Mammary epithelial cell (primary cell): ENCODE data around the gene C3orf20.

Experiments
- CTCF ChIP-seq, 2 donors: IDR thresholded peaks in 1 of 2; conservative IDR thresholded peaks in 1 of 2; 2 replicates each; pipeline ENCODE4 v1.5.1; 2011 to 2012; ENCODE audit warnings: inconsistent platforms in 2 of 2, low read length in 2 of 2, mild to moderate bottlenecking in 2 of 2, control low read depth in 1 of 2, low read depth in 1 of 2; ENCODE audit not compliant: insufficient read depth in 1 of 2; ENCODE audit errors: extremely low read depth in 1 of 2
- EZH2 ChIP-seq: IDR thresholded peaks from 2 replicates; pipeline ENCODE4 v1.6.1; 2012; ENCODE audit warnings: low read length, inconsistent platforms, borderline replicate concordance

- TF ChIP-seq CTCF (conservative IDR thresholded peaks at IDR 0.05 in 1 of 2, IDR thresholded peaks at IDR 0.05 in 1 of 2; ENCODE audit: extremely low read depth in 1 of 2, insufficient read depth in 1 of 2, low read depth in 1 of 2, low read length in 2 of 2): no peak
- no peak for TF ChIP-seq EZH2
Measured at GRCh38 chr3:14631687-14632441, 43.1 kb upstream of the C3orf20 start.
